Esophagus squamous epithelium (tissue), 4 donors: ENCODE results near the gene MGAM2.

Experiments used
- POLR2A ChIP-seq, 4 donors: fragments of 450-650 bp; IDR thresholded peaks; one replicate each; pipeline ENCODE4 v1.6.1; 2017; ENCODE audit warnings: antibody characterized with exemption in 4 of 4, mild to moderate bottlenecking in 4 of 4, moderate library complexity in 3 of 4
- TF ChIP-seq, protein P1 (sequence below), 6 experiments: fragments of 450-650 bp in 4 of 6; fragments of 200-600 bp in 2 of 6; sonication (generic) in 2 of 6; IDR thresholded peaks; one replicate each; pipeline ENCODE4 v1.5.1; 2016 to 2019; ENCODE audit warnings: antibody characterized with exemption in 6 of 6, mild to moderate bottlenecking in 4 of 6, moderate library complexity in 4 of 6

DNA sequence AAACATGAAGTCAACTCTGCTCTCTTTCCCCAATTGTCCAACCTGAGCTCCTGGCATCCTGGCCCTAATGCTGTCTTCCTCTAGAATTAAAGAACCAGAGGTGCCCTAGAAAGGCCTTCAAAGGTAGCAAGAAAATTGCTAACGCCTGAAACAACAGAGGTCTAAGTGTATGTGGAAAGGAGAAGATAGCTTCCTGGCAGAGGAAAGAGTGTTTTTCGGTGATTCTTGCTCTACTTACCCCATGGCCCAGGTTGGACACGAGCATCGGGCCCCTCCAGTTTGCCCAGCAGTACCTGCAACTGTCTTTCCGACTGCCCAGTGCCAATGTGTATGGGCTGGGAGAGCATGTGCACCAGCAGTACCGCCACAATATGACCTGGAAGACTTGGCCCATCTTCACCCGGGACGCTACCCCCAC lies 22.2 kb downstream of the MGAM2 start:
- TF ChIP-seq, protein P1, sequence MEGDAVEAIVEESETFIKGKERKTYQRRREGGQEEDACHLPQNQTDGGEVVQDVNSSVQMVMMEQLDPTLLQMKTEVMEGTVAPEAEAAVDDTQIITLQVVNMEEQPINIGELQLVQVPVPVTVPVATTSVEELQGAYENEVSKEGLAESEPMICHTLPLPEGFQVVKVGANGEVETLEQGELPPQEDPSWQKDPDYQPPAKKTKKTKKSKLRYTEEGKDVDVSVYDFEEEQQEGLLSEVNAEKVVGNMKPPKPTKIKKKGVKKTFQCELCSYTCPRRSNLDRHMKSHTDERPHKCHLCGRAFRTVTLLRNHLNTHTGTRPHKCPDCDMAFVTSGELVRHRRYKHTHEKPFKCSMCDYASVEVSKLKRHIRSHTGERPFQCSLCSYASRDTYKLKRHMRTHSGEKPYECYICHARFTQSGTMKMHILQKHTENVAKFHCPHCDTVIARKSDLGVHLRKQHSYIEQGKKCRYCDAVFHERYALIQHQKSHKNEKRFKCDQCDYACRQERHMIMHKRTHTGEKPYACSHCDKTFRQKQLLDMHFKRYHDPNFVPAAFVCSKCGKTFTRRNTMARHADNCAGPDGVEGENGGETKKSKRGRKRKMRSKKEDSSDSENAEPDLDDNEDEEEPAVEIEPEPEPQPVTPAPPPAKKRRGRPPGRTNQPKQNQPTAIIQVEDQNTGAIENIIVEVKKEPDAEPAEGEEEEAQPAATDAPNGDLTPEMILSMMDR (IDR thresholded peaks at IDR 0.05), result no peak
- TF ChIP-seq POLR2A (IDR thresholded peaks at IDR 0.05), result no peak
